AG10803 (cell line): ENCODE data around the gene RCL1.
"Not testable (repeated sequence)": the region's sequence is repeated elsewhere in the genome, so short reads cannot be mapped to it uniquely, and the experiment has no call there.

Experiments used
- DNase-seq: peaks from one replicate; pipeline ENCODE4 v3.0.0; 2010; ENCODE audit warnings: low read depth
- H3K4me3 ChIP-seq: 2 replicates; pipeline ENCODE4 v1.5.1; 2011; ENCODE audit warnings: mild to moderate bottlenecking, low read length, control low read depth
- CTCF ChIP-seq: conservative IDR thresholded peaks from 2 replicates; pipeline ENCODE4 v1.5.1; 2011; ENCODE audit warnings: mild to moderate bottlenecking, low read length, control low read depth, inconsistent platforms

The RCL1 gene

GRCh38 chr9:4768681-4769080, 24.1 kb upstream of the RCL1 start:
- TF ChIP-seq CTCF = no peak
- DNase-seq = no peak
- H3K4me3 ChIP-seq = no peak overlapping the region

- DNase-seq = no peak
- H3K4me3 ChIP-seq = no peak overlapping the region
These were observed 23.2 kb upstream of the RCL1 start for GRCh38 chr9:4769321-4770080.

DNA sequence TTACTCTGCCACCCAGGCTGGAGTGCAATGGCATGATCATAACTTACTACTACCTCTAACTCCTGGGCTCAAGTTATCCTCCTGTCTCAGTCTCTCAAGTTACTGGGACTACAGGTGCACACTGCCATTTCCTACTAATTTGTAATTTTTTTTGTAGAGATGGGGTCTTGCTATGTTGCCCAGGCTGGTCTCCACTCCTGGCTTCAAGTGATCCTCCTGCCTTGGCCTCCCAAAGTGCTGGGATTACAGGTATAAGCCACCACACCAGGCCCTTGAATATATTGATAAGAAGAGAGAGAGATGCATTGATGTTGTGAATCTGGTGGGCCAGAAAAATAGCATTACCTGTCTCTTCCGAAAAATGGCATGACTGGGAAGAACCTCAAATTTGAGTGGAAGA, 21.0 kb upstream of the RCL1 start:
- TF ChIP-seq CTCF = no peak
- no peak overlapping the region for H3K4me3 ChIP-seq
- DNase-seq = no peak

More at GRCh38 chr9:4769321-4770080, 23.2 kb upstream of the RCL1 start:
- TF ChIP-seq CTCF = no peak

DNA sequence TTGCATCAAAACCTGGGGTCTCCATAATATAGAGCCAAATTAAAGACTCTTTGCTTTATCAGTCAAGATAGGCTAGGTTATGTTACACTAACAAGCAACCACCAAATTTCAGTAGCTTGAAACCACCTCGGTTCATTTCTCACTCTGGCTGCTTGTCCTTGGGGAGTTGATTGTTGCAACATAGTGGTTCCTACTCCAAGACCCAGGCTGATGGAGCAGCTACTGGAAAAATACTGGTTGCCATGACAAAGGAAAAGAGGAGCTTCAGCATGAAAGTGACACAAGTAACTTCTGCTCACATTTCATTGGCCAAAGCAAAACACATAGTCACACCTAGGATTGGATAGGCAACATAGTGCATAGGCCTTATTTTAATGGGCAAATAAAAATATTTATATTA, 18.5 kb upstream of the RCL1 start:
- DNase-seq = peak; percentile 74

DNA sequence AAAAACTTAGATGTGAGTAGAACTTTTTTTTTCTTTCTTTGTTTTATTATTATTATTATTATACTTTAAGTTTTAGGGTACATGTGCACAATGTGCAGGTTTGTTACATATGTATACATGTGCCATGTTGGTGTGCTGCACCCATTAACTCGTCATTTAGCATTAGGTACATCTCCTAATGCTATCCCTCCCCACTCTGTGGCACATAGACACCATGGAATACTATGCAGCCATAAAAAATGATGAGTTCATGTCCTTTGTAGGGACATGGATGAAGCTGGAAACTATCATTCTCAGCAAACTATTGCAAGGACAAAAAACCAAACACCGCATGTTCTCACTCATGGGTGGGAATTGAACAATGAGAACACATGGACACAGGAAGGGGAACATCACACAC, 17.8 kb upstream of the RCL1 start:
- DNase-seq, H3K4me3 ChIP-seq: not testable (repeated sequence)

More for the DNA sequence above, 18.5 kb upstream of the RCL1 start:
- TF ChIP-seq CTCF = no peak
- H3K4me3 ChIP-seq = no peak overlapping the region

GRCh38 chr9:4780651-4781050, 12.1 kb upstream of the RCL1 start:
- TF ChIP-seq CTCF = no peak

DNA sequence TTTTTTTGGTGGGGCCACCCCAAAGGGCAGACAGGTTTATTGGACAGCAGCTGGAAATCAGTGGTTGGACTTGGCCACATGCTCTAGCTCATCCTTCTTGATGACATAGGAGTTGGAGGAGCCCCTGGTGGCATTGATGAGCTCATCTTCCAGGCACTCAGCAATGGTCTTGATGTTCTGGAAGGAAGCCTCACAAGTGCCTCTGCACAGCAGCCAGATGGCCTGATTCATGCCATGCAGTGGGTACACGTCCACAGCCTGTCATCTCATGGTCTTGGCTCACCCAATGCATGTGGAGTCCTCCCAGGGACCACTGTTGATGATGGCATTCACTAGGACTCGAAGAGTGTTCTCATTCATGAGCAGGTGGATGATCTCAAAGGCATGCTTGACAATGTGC, 11.3 kb upstream of the RCL1 start:
- DNase-seq = peak; percentile 12
- H3K4me3 ChIP-seq = no peak overlapping the region
- TF ChIP-seq CTCF = no peak

More at GRCh38 chr9:4780651-4781050, 12.1 kb upstream of the RCL1 start:
- DNase-seq = no peak
- H3K4me3 ChIP-seq = no peak overlapping the region

DNA sequence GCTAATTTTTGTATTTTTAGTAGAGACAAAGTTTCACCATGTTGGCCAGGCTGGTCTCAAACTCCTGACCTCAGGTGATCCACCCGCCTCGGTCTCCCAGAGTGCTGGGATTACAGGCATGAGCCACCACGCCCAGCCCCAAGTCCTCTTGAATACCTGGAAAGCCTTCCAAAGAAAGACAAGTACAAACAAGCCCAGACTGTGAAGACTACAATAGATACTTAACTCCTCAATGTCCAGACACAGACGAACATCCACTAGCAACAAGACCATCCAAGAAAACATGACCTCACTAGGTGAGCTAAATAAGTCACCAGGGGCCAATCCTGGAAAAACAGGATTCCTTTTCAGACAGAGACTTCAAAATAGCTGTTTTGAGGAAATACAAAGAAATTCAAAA, 9.6 kb upstream of the RCL1 start:
- not testable (repeated sequence) for DNase-seq

More for the DNA sequence above, 9.6 kb upstream of the RCL1 start:
- not testable (repeated sequence) for H3K4me3 ChIP-seq
